HepG2 (cell line): ENCODE results near the gene MON1A. TPM values are rescaled to one million over a fixed set of nuclear protein-coding genes. Genes with fewer than 3 reads are reported as not detected.

Experiments
- ATF2 ChIP-seq: sonication (generic); formaldehyde crosslinking; IDR thresholded peaks from 2 replicates; pipeline ENCODE4 v1.4.0; 2020; ENCODE audit warnings: missing genetic modification reagents
- ATF7 ChIP-seq, 2 experiments: fragments of 450-650 bp in 1 of 2; sonication (generic) in 1 of 2; formaldehyde crosslinking in 1 of 2; IDR thresholded peaks; 2 replicates each; pipeline versions ENCODE4 v1.4.0 to v1.6.1; 2016 to 2020; ENCODE audit warnings: antibody characterized with exemption in 1 of 2, mild to moderate bottlenecking in 1 of 2, missing genetic modification reagents in 1 of 2
- BRD4 ChIP-seq: sonication (generic); formaldehyde crosslinking; IDR thresholded peaks from 2 replicates; pipeline ENCODE4 v1.4.0; 2020; ENCODE audit warnings: missing genetic modification reagents
- CC2D1A ChIP-seq: sonication (generic); formaldehyde crosslinking; IDR thresholded peaks from 2 replicates; pipeline ENCODE4 v1.8.1; 2023; ENCODE audit warnings: mild to moderate bottlenecking, missing genetic modification reagents
- CREM ChIP-seq, 2 experiments: sonication (generic) in 1 of 2; formaldehyde crosslinking in 1 of 2; IDR thresholded peaks; 2 replicates each; pipeline versions ENCODE4 v1.4.0 to v1.6.1; 2016 to 2020; ENCODE audit warnings: antibody characterized with exemption in 1 of 2, mild to moderate bottlenecking in 1 of 2, missing genetic modification reagents in 1 of 2
- CTCF ChIP-seq: sonication (generic); formaldehyde crosslinking; IDR thresholded peaks from 2 replicates; pipeline ENCODE4 v1.5.0; 2020; ENCODE audit warnings: mild to moderate bottlenecking, missing genetic modification reagents, moderate library complexity
- ETV6 ChIP-seq: sonication (generic); formaldehyde crosslinking; conservative IDR thresholded peaks from 2 replicates; pipeline ENCODE4 v1.4.0; 2020; ENCODE audit warnings: missing genetic modification reagents
- HCFC1 ChIP-seq: fragments of 150-350 bp; IDR thresholded peaks from 2 replicates; pipeline ENCODE4 v1.6.1; 2014; ENCODE audit warnings: low read depth, low read length
- HNRNPL ChIP-seq: fragments of 200-400 bp; formaldehyde crosslinking; IDR thresholded peaks from 2 replicates; pipeline ENCODE4 v1.6.1; 2017; ENCODE audit warnings: mild to moderate bottlenecking, low read depth, low read length
- HNRNPLL ChIP-seq: fragments of 200-400 bp; formaldehyde crosslinking; IDR thresholded peaks from 2 replicates; pipeline ENCODE4 v1.6.1; 2017; ENCODE audit warnings: mild to moderate bottlenecking, low read depth, low read length; ENCODE audit not compliant: poor library complexity, severe bottlenecking
- ISX ChIP-seq: sonication (generic); formaldehyde crosslinking; conservative IDR thresholded peaks from 2 replicates; pipeline ENCODE4 v1.5.0; 2020; ENCODE audit warnings: missing genetic modification reagents
- LBX2 ChIP-seq: sonication (generic); formaldehyde crosslinking; IDR thresholded peaks from 2 replicates; pipeline ENCODE4 v1.5.0; 2020; ENCODE audit warnings: missing genetic modification reagents, mild to moderate bottlenecking, borderline replicate concordance
- SMAD9 ChIP-seq: sonication (generic); formaldehyde crosslinking; IDR thresholded peaks from 2 replicates; pipeline ENCODE4 v1.5.1; 2020; ENCODE audit warnings: mild to moderate bottlenecking, missing genetic modification reagents
- TAF1 ChIP-seq: sonication (generic); formaldehyde crosslinking; IDR thresholded peaks from 2 replicates; pipeline ENCODE4 v1.4.0; 2020; ENCODE audit warnings: missing genetic modification reagents
- ZNF207 ChIP-seq: fragments of 450-650 bp; IDR thresholded peaks from 2 replicates; pipeline ENCODE4 v1.6.1; 2016; ENCODE audit warnings: antibody characterized with exemption, borderline replicate concordance
- ZNF224 ChIP-seq: sonication (generic); formaldehyde crosslinking; IDR thresholded peaks from 2 replicates; pipeline ENCODE4 v1.5.0; 2020; ENCODE audit warnings: mild to moderate bottlenecking, missing genetic modification reagents
- ZNF441 ChIP-seq: sonication (generic); formaldehyde crosslinking; IDR thresholded peaks from 2 replicates; pipeline ENCODE4 v1.7.0; 2021; ENCODE audit warnings: missing genetic modification reagents, borderline replicate concordance
- ZNF816 ChIP-seq: sonication (generic); formaldehyde crosslinking; IDR thresholded peaks from 2 replicates; pipeline ENCODE4 v1.8.0; 2022; ENCODE audit warnings: missing genetic modification reagents, mild to moderate bottlenecking, borderline replicate concordance
- ZSCAN12 ChIP-seq: sonication (generic); formaldehyde crosslinking; IDR thresholded peaks from 2 replicates; pipeline ENCODE4 v1.9.0; 2021; ENCODE audit warnings: mild to moderate bottlenecking, missing genetic modification reagents
- ZSCAN5A ChIP-seq: sonication (generic); formaldehyde crosslinking; IDR thresholded peaks from 2 replicates; pipeline ENCODE4 v1.8.0; 2022; ENCODE audit warnings: mild to moderate bottlenecking, missing genetic modification reagents, borderline replicate concordance
- polyA plus RNA-seq, 8 experiments: library from polyadenylated mRNA; depleted of rRNA in 3 of 8; stranded (reverse) in 7 of 8; unstranded in 1 of 8; fragments of >200 nt; fragmentation: Illumina TruSeq in 4 of 8; extraction: Trizol in 4 of 8; gene quantifications; 2 replicates each; pipeline versions ENCODE4 v1.2.1 to v1.2.3, GENCODE V29; 2011 to 2016; ENCODE audit warnings: low read depth in 4 of 8, missing spikeins in 1 of 8, mixed read lengths in 1 of 8; ENCODE audit not compliant: insufficient read depth in 1 of 8
- total RNA-seq, 5 experiments: library from RNA; depleted of rRNA; stranded (reverse); fragments of >200 nt; fragmentation: Illumina TruSeq; extraction: Trizol; gene quantifications; 2 replicates each; pipeline ENCODE4 v1.2.3, GENCODE V29; 2016; ENCODE audit warnings: low read depth in 1 of 5

The MON1A gene
- total and polyA plus RNA-seq, 2 of the 13 experiments (the other 11 are each of a cell fraction or from before 2014, with no cell fraction given): 4.6 to 9.0 TPM

- peak; percentile 21; the same call in 1 of the 2 replicates for TF ChIP-seq ZNF441
- TF ChIP-seq BRD4 (CRISPR knock-in tag): 0 out of 2 replicates have a peak, but pooled peaks have one; percentile 39
- TF ChIP-seq CTCF (CRISPR knock-in tag): peak; percentile 25; the same call in 1 of the 2 replicates
- TF ChIP-seq HNRNPLL: peak; percentile 90
- no peak for TF ChIP-seq HNRNPL
- TF ChIP-seq ETV6 (CRISPR knock-in tag): peak; percentile 89
- no peak for TF ChIP-seq SMAD9 (CRISPR knock-in tag)
- TF ChIP-seq ATF2 (CRISPR knock-in tag): peak; percentile 78
- TF ChIP-seq ZNF816: peak; percentile 81; the same call in 1 of the 2 replicates
- TF ChIP-seq TAF1 (CRISPR knock-in tag): peak; percentile 93
- no peak for TF ChIP-seq ZNF207
- TF ChIP-seq CREM (IDR thresholded peaks at IDR 0.05): peak; percentile 97
- no peak for TF ChIP-seq CREM (CRISPR knock-in tag; IDR thresholded peaks at IDR 0.05)
- no peak; the same call in 1 of the 2 replicates for TF ChIP-seq ZSCAN5A
- TF ChIP-seq ZSCAN12 (CRISPR knock-in tag): peak; percentile 87
- TF ChIP-seq ZNF224 (CRISPR knock-in tag): no peak; the same call in 1 of the 2 replicates
- no peak for TF ChIP-seq ATF7 (IDR thresholded peaks at IDR 0.05)
- TF ChIP-seq ATF7 (CRISPR knock-in tag; IDR thresholded peaks at IDR 0.05): 0 out of 2 replicates have a peak, but pooled peaks have one; percentile 33
- TF ChIP-seq ISX (CRISPR knock-in tag): peak; percentile 84; the same call in 1 of the 2 replicates
- no peak for TF ChIP-seq CC2D1A (CRISPR knock-in tag)
- peak; percentile 86 for TF ChIP-seq HCFC1
- no peak for TF ChIP-seq LBX2 (CRISPR knock-in tag)
Observed at GRCh38 chr3:49939858-49940666, 10.5 kb upstream of the MON1A start, which contains the start of gene RBM6 (continued).
